Central memory CD8-positive, alpha-beta T cell (primary cell): ENCODE measurements around the gene DNAAF3.

ENCODE experiments used
- ATAC-seq: fragments of 150-1000 bp; cut with Tn5 transposase; replicated peaks from 2 replicates; pipeline ENCODE4 v1.10.0; 2022; ENCODE audit warnings: mild to moderate bottlenecking, moderate FRiP score, moderate number of reproducible peaks; ENCODE audit not compliant: poor library complexity, severe bottlenecking; ENCODE audit errors: extremely low read depth
- DNase-seq, 2 donors: peaks; one replicate each; pipeline ENCODE4 v3.0.0; 2021; ENCODE audit warnings: low spot score in 2 of 2
- H3K27ac Mint-ChIP-seq: one replicate; pipeline ENCODE4 v1.8.0; 2022; ENCODE audit warnings: low read depth, mild to moderate bottlenecking, moderate library complexity, mixed read lengths
- H3K27me3 Mint-ChIP-seq: one replicate; pipeline ENCODE4 v1.8.0; 2022; ENCODE audit warnings: mixed read lengths
- H3K36me3 Mint-ChIP-seq: one replicate; pipeline ENCODE4 v1.8.0; 2022; ENCODE audit warnings: mild to moderate bottlenecking, moderate library complexity, mixed read lengths; ENCODE audit not compliant: insufficient read depth
- H3K4me1 Mint-ChIP-seq: one replicate; pipeline ENCODE4 v1.8.0; 2022; ENCODE audit warnings: mixed read lengths
- H3K4me3 Mint-ChIP-seq: one replicate; pipeline ENCODE4 v1.8.0; 2022; ENCODE audit warnings: mild to moderate bottlenecking, moderate library complexity, mixed read lengths
- H3K9me3 Mint-ChIP-seq: one replicate; pipeline ENCODE4 v1.8.0; 2022; ENCODE audit warnings: mixed read lengths

Gene DNAAF3

DNA sequence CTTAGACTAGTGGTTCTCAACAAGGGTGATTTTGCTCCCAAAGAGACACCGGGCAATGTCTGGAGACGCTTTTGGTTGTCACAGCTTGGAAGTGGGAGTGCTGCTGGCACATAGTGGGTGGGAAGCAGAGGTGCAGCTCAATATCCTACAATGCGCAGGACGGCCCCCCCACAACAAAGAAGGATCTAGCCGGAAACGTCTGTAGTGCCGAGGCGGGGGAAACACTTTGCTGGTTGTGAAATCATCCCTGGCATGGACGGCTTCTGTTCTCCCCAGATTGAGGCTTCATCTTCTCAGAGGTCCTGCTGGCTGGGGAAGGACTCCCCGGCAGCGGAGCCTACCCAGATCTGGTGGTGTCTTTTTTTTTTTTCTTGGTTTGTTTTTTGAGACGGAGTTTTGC is 27.1 kb upstream of the DNAAF3 start:
- peaks cover 44% of the 10 kb centered on the region for H3K27me3 Mint-ChIP-seq
- no peak overlapping the region for H3K27ac Mint-ChIP-seq
- DNase-seq: no peak
- no peaks in the 10 kb centered on the region for H3K36me3 Mint-ChIP-seq
- no peaks in the 10 kb centered on the region for H3K9me3 Mint-ChIP-seq
- peaks cover 10% of the 10 kb centered on the region for H3K4me1 Mint-ChIP-seq
- no peak for ATAC-seq
- H3K4me3 Mint-ChIP-seq: no peak overlapping the region

DNA sequence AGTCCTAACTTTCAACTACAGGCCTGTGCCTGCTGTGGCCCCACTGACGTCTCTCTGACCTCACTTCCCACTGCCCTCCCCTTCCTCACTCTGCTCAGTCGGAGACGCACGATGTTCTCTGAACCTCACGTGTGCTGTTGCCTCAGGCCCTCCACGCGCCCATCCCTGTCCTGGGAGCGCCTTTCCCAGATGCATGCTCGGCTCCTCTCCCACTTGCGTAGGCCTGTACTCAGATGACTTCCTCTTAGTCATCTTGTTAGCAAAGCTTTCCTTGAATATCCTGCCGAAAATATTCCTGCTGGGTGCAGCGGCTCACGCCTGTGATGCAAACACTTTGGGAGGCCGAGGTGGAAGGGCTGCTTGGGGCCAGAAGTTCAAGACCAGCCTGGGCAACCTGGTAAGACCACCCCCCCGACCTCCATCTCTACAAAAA is 23.0 kb upstream of the DNAAF3 start:
- peaks cover 2% of the 10 kb centered on the region for H3K36me3 Mint-ChIP-seq
- DNase-seq (no peak), ATAC-seq (no peak)
- H3K27ac Mint-ChIP-seq: no peak overlapping the region
- no peak overlapping the region for H3K4me3 Mint-ChIP-seq
- H3K27me3 Mint-ChIP-seq: peaks cover 52% of the 10 kb centered on the region
- H3K9me3 Mint-ChIP-seq: no peaks in the 10 kb centered on the region
- H3K4me1 Mint-ChIP-seq: peaks cover 10% of the 10 kb centered on the region

DNA sequence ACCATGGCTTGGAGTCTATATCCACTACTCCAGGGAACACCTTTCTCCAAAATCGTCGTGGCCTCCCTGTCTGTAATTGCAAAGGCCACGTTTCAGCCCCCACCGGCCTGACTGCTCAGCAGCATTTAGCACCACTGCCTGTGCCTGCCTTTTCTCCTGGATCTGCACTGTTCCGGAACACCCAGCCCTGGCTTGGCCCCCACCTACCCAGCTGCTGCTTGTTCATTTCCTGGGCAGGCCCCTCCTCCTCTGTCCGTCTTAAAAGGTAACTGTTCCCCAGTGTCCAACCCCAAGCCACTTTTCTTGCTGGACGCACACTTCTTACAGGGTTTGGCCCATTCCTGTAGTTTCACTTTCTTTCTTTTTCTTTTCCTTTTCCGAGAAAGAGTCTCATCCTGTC is 22.2 kb upstream of the DNAAF3 start:
- Mint-ChIP-seq H3K4me1 (peaks cover 10% of the 10 kb centered on the region), H3K27ac (no peak overlapping the region), H3K9me3 (no peaks in the 10 kb centered on the region), H3K36me3 (peaks cover 2% of the 10 kb centered on the region), H3K27me3 (peaks cover 60% of the 10 kb centered on the region), H3K4me3 (no peak overlapping the region)
- no peak for ATAC-seq
- DNase-seq: no peak

DNA sequence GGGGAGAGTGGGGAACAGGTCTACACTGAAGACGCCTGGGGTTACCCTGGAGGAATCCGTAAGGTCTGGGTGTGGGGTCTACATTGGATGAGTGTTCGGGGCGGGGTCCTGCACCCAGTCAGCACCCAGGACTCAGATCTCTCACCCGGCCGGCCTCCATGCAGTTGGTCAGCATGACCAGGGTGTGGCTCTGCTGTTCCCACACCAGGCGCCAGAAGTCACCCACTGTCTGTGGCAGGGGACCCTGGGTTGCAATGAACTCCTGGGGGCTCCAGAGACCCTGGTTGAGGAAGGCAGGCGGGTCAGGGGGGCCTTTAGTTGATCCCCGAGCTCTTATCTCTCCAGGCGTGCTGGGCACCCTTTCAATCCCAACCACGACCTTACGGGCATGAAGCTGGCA is 19.7 kb upstream of the DNAAF3 start:
- peaks cover 68% of the 10 kb centered on the region for H3K27me3 Mint-ChIP-seq
- DNase-seq (no peak), ATAC-seq (no peak)
- H3K4me1 Mint-ChIP-seq: peaks cover 10% of the 10 kb centered on the region
- H3K27ac Mint-ChIP-seq: no peak overlapping the region
- H3K9me3 Mint-ChIP-seq: no peaks in the 10 kb centered on the region
- no peak overlapping the region for H3K4me3 Mint-ChIP-seq
- H3K36me3 Mint-ChIP-seq: peaks cover 2% of the 10 kb centered on the region

DNA sequence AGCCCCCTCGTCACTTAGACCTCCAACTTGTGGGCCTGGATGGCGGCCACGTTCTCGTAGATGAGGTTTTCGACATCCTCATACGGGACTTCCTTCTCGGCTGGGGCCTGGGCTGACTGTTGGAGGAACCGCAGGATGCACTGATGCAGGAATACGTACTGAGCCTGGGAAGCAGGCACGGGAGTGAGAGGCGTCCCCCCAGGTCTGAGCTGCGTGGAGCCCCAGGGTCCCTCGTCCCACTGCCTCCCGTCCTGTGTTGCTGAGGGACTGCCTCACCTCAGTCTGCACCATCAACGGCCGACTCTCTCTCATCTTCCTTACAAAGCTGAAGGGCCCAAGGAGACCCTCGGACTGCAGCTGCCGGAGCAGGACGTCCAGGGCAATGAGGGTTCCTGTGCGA is 15.3 kb upstream of the DNAAF3 start:
- no peaks in the 10 kb centered on the region for H3K9me3 Mint-ChIP-seq
- H3K36me3 Mint-ChIP-seq: peaks cover 19% of the 10 kb centered on the region
- no peak for ATAC-seq
- peaks cover 22% of the 10 kb centered on the region for H3K4me1 Mint-ChIP-seq
- peaks cover 92% of the 10 kb centered on the region for H3K27me3 Mint-ChIP-seq
- H3K4me3 Mint-ChIP-seq: no peak overlapping the region
- H3K27ac Mint-ChIP-seq: no peak overlapping the region
- DNase-seq: no peak

DNA sequence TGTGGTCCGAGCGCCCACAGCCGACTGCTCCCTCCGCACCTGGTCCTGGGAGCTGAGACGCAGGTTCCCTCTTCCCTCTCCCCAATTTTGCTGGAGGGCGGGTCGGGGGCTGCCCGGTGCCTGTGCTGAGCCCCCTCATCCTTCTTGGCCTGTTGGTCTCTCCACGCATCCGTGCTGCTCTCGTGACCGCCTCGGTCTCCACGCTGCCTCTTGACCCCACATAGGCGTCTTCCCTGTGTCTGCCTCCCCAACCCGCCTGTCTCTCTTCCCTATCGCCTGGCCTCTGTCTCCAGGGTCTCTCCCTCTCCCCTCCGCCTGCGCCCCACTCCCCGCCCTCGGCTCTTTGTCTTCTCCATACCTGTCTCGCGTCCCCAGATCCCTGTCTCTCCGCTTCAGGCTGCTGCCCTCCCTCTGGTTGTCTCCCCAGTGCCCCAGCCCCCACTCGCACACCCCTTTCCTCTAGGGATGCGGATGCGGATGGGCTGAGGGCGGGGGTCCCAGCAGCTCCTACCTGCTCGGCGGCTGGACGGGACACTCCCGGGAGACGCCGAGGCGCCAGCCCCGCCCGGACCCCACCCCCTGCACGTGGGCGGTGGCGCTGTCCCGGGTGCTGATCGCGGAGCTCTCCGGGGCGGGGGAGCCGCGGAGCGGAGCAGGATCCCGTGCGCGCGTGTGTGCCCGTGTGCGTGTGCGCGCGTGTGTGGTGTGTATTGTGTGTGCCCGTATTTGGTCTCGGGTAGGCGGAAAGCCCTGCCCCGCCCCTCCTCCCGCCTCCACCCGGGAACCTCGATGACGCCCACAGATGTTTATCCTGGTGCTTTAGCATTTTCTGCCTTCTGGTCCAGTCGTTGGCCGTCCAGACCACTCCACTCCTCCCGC is 13.4 kb upstream of the DNAAF3 start, which contains the start of gene SYT5:
TSS of gene SYT5 (minus strand) at position 684 of the 879 bp plus-strand sequence. CDS start 1,248 bp downstream, outside the sequence.
- no peaks in the 10 kb centered on the region for H3K9me3 Mint-ChIP-seq

DNA sequence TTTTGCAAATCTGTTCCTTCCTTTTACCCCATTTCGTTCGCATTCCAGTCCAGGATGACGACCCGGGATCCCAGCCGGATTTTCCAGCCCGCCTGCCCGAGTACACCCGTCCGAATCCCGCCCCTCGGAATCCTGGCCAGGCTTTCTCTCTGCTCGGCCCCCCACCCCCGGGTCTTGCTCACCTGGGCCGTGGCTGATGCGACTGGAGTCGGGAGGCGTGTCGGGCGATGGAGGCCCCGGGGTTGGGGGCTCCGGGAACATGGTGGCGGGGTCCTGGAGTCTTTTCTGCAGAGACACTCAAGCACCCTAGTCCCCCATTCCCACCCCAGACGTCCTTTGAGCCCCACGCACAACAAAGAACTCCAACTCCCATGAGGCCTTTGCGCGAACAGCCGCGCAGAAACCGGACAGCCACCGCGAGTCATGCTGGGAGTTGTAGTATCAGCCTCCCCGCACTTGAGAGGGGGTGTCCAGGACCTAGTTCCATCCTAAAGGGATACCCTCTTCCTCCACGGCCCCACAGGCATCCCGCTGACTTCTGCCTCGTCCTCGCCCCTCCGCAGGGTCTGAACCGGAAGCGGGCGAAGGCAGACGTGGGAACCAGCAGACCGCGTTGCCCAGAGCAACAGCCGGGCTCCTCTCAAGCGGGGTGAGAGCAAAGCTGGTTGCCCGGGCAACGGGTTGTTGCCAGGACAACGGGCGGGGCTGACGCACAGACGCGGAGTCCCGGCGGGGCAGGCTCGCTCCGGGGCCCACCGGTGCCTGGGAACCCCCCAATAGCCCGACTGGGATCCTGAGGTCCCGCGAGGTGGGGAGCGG is 12.6 kb upstream of the DNAAF3 start:
- peak overlapping the region; percentile 95 for H3K27ac Mint-ChIP-seq
- peaks cover 91% of the 10 kb centered on the region for H3K27me3 Mint-ChIP-seq
- ATAC-seq (peak; percentile 93), DNase-seq (peak; percentile 94 to 97)
- no peaks in the 10 kb centered on the region for H3K9me3 Mint-ChIP-seq
- H3K36me3 Mint-ChIP-seq: peaks cover 17% of the 10 kb centered on the region
- H3K4me3 Mint-ChIP-seq: peak overlapping the region; percentile 78
- peaks cover 23% of the 10 kb centered on the region for H3K4me1 Mint-ChIP-seq

More for the DNA sequence above, 13.4 kb upstream of the DNAAF3 start, which contains the start of gene SYT5:
- H3K27ac Mint-ChIP-seq: peak within 1 kb of the TSS; percentile 95
- peaks cover 18% of the 10 kb centered on the region for H3K4me1 Mint-ChIP-seq
- DNase-seq: peak; percentile 32 to 48
- ATAC-seq: peak; percentile 42
- H3K27me3 Mint-ChIP-seq: peaks cover 91% of the 10 kb centered on the region
- peak within 1 kb of the TSS; percentile 78 for H3K4me3 Mint-ChIP-seq
- peaks cover 17% of the 10 kb centered on the region for H3K36me3 Mint-ChIP-seq

DNA sequence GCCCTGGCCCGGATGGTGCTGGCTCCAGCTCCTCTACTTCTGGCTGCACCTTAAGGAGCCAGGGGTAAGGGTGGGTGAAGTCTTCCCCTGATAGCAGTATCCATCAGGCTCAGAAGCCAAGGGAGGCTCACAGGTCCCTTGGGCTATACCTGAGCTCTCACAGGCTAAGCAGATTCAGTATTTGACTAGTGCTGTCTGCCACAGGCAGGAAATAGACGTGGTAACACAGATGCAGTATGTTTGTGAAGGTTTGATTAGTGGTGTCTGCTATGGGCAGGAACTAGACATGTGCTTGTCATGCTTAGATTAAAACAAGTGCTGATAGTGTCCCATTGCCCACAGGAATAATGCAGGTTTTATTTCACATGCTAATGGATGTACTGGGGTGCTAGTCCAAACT is 9.7 kb upstream of the DNAAF3 start:
- Mint-ChIP-seq H3K27me3 (peaks cover 95% of the 10 kb centered on the region), H3K9me3 (no peaks in the 10 kb centered on the region), H3K4me1 (peaks cover 40% of the 10 kb centered on the region), H3K27ac (no peak overlapping the region), H3K4me3 (no peak overlapping the region), H3K36me3 (peaks cover 21% of the 10 kb centered on the region)
- no peak for ATAC-seq
- no peak for DNase-seq

DNA sequence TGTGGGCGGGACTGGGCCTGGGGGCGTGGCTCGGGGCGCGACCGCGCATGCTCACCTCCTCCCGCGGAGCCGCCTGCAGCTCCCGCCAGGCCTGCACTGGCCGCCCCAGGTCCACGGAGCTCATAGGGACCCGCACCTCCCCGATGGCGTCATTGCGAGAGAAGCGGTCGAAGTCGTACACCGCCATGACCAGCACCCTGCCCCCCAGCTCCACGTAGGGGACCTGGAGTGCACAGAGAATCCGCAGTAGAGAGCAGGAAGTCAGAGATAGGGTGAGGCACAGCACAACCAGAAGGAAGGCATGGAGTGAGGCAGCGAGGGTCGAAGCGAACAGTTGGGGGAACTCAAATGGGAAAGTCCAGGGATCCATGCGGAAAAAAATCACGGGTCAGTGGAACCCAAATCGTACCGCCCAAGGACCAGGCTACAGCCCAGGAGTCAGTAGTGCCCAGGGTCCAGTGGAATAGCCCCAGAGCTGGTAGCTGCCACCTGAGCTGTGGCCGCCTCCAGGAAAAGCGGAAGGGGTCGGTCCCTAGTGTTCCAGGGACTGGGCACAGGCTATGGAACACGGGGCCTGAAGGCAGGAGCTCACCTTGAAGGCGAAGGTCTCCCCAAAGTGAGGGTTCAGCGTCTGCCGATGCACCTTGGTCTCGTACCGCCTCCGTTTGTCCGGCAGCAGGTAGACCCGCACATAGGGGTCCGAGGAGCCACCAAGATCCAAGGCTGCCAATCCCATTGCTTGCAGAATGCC is 8.9 kb upstream of the DNAAF3 start:
- no peak overlapping the region for H3K27ac Mint-ChIP-seq
- no peaks in the 10 kb centered on the region for H3K9me3 Mint-ChIP-seq
- peaks cover 40% of the 10 kb centered on the region for H3K4me1 Mint-ChIP-seq
- DNase-seq: no peak
- H3K27me3 Mint-ChIP-seq: peaks cover 95% of the 10 kb centered on the region
- ATAC-seq: no peak
- no peak overlapping the region for H3K4me3 Mint-ChIP-seq
- peaks cover 16% of the 10 kb centered on the region for H3K36me3 Mint-ChIP-seq

DNA sequence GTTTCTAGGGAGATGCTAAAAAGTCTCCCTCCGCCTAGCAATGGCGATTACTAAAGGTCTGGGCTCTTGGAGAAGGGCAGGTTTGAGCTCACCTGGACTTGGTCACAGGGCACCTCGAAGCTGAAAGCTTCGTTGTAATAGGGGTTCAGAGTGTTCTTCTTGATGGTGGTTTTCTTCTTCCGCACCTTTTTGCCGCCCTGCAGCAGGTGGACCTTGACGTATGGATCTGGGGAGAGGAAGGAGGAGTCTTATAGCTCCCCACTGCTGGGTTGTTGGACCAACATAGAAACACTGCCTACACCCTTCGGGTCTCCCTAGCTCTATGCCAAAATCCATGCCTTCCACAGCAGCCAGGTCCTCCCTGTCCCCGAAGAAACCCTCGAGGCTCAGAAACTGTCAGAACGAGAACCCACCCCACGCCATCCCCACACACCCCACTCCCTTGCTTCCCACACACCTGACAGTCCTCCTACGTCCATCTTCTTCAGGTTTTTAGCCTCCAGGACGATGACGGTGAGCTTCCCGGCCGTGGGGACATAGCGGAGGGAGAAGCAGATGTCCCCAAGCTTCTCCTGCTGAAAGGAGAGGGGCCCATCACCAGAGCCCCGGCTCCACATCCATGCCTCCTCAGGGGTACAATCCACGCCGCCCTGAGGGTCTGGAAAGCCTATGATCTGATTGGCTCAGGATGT is 8.2 kb upstream of the DNAAF3 start:
- DNase-seq (no peak), ATAC-seq (no peak)
- peak overlapping the region; percentile 63 for H3K4me3 Mint-ChIP-seq
- H3K4me1 Mint-ChIP-seq: peaks cover 34% of the 10 kb centered on the region
- H3K27me3 Mint-ChIP-seq: peaks cover 95% of the 10 kb centered on the region
- H3K27ac Mint-ChIP-seq: no peak overlapping the region
- peaks cover 14% of the 10 kb centered on the region for H3K36me3 Mint-ChIP-seq
- no peaks in the 10 kb centered on the region for H3K9me3 Mint-ChIP-seq

DNA sequence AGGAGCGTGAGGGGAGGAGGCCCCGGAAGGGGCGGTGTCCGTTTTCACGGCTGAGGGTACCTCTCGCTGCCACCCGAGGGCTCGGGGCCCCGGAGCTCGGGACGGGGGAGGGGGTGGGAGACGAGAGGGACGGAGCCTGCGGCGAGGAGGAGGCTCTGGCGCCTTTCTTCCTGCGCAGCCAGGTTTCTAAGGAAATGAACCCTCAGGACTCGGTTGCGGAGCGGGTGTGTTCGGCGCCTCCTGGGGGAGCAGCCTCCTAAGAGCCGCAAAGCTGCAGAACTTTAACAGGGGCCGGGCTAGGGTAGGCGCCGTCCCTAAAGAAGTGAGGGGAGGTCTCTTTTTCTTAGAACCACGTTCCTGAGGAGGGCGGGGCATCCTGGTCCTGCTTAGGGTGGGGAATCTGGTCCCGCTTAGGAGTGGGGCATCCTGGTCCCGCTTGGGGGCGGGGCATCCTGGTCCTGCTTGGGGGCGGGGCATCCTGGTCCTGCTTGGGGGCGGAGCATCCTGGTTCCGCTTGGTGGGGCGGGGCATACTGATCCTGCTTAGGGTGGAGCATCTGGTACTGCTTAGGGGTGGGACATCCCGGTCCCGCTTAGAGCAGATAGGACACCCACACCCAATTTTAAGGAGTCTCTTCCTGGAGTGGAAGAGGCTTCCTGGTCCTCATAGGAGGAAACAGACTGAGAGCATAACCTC is 7.4 kb upstream of the DNAAF3 start:
- Mint-ChIP-seq H3K36me3 (peaks cover 7% of the 10 kb centered on the region), H3K4me1 (peaks cover 27% of the 10 kb centered on the region), H3K9me3 (no peaks in the 10 kb centered on the region), H3K27me3 (peaks cover 95% of the 10 kb centered on the region), H3K4me3 (peak overlapping the region; percentile 63), H3K27ac (no peak overlapping the region)
- ATAC-seq (peak; percentile 35), DNase-seq (no peak)
